ENCODE measurements around the gene SPPL2A. TPM values are rescaled to one million over a fixed set of nuclear protein-coding genes. Genes with fewer than 3 reads are reported as not detected.

SPPL2A gene
- total and polyA plus RNA-seq, 9 of the 15 experiments (the other 6 are each of a cell fraction or from before 2014, with no cell fraction given) = 9.8 to 66.1 (median 38.0) TPM

DNA sequence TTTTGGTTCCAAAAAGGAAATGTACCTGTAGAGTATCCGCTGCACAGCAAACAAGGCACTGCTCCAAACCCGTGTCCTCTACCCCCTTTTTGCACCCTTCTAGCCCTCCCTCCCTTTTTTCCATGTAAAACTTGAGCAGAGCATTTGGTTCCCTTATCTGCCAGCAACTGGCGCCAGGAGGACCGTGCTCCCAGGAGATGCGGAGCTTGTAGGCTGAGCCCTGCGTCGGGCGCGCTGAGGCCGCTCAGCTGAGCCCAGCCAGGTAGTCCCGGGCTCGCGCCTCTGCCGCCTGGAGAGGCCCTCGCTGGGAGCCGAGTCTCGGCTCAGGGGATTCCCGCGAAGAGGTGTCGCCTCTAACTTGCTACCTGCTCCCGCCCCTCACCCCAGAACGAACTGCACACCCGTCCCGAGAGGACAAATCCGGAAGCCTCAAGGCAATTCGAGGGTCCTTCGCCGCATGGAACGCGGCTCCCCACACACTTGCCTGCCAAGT lies 79.5 kb downstream of the SPPL2A start (continued):
- TF ChIP-seq, protein P1, sequence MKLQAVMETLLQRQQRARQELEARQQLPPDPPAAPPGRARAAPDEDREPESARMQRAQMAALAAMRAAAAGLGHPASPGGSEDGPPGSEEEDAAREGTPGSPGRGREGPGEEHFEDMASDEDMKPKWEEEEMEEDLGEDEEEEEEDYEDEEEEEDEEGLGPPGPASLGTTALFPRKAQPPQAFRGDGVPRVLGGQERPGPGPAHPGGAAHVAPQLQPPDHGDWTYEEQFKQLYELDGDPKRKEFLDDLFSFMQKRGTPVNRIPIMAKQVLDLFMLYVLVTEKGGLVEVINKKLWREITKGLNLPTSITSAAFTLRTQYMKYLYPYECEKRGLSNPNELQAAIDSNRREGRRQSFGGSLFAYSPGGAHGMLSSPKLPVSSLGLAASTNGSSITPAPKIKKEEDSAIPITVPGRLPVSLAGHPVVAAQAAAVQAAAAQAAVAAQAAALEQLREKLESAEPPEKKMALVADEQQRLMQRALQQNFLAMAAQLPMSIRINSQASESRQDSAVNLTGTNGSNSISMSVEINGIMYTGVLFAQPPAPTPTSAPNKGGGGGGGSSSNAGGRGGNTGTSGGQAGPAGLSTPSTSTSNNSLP (IDR thresholded peaks at IDR 0.05; ENCODE audit: borderline replicate concordance, low read depth, low read length) = no peak
- TF ChIP-seq ZNF444 (CRISPR knock-in tag; IDR thresholded peaks at IDR 0.05) (no peak), XRCC4 (IDR thresholded peaks at IDR 0.05; ENCODE audit: extremely low read depth, insufficient read depth, insufficient read length) (no peak), NRF1 (conservative IDR thresholded peaks at IDR 0.05 in 1 of 2, IDR thresholded peaks at IDR 0.05 in 1 of 2) (no peak; a peak in 1 of 4 replicates), DACH1 (IDR thresholded peaks at IDR 0.05; ENCODE audit: partially characterized antibody) (peak; percentile 33), PML (IDR thresholded peaks at IDR 0.05; ENCODE audit: low read length) (no peak; the same call in 1 of the 2 replicates), RFX1 (IDR thresholded peaks at IDR 0.05) (no peak), SPI1 (IDR thresholded peaks at IDR 0.05; ENCODE audit: borderline replicate concordance, low read depth, low read length) (no peak), KLF16 (IDR thresholded peaks at IDR 0.05) (no peak), HDGF (IDR thresholded peaks at IDR 0.05) (no peak), CGGBP1 (CRISPR knock-in tag; IDR thresholded peaks at IDR 0.05) (no peak), SRSF7 (optimal IDR thresholded peaks at IDR 0.05; ENCODE audit: low read depth, low read length) (no peak), ZNF584 (CRISPR knock-in tag; IDR thresholded peaks at IDR 0.05; ENCODE audit: low read depth) (no peak), SAFB (IDR thresholded peaks at IDR 0.05; ENCODE audit: borderline replicate concordance, low read depth, low read length) (no peak), ZNF23 (CRISPR knock-in tag; IDR thresholded peaks at IDR 0.05) (no peak), SNAPC5 (CRISPR knock-in tag; IDR thresholded peaks at IDR 0.05) (no peak), ZNF76 (CRISPR knock-in tag; IDR thresholded peaks at IDR 0.05; ENCODE audit: borderline replicate concordance) (no peak)
- TF ChIP-seq, protein P2, sequence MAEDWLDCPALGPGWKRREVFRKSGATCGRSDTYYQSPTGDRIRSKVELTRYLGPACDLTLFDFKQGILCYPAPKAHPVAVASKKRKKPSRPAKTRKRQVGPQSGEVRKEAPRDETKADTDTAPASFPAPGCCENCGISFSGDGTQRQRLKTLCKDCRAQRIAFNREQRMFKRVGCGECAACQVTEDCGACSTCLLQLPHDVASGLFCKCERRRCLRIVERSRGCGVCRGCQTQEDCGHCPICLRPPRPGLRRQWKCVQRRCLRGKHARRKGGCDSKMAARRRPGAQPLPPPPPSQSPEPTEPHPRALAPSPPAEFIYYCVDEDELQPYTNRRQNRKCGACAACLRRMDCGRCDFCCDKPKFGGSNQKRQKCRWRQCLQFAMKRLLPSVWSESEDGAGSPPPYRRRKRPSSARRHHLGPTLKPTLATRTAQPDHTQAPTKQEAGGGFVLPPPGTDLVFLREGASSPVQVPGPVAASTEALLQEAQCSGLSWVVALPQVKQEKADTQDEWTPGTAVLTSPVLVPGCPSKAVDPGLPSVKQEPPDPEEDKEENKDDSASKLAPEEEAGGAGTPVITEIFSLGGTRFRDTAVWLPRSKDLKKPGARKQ (CRISPR knock-in tag; IDR thresholded peaks at IDR 0.05) = no peak
- TF ChIP-seq, protein P3, sequence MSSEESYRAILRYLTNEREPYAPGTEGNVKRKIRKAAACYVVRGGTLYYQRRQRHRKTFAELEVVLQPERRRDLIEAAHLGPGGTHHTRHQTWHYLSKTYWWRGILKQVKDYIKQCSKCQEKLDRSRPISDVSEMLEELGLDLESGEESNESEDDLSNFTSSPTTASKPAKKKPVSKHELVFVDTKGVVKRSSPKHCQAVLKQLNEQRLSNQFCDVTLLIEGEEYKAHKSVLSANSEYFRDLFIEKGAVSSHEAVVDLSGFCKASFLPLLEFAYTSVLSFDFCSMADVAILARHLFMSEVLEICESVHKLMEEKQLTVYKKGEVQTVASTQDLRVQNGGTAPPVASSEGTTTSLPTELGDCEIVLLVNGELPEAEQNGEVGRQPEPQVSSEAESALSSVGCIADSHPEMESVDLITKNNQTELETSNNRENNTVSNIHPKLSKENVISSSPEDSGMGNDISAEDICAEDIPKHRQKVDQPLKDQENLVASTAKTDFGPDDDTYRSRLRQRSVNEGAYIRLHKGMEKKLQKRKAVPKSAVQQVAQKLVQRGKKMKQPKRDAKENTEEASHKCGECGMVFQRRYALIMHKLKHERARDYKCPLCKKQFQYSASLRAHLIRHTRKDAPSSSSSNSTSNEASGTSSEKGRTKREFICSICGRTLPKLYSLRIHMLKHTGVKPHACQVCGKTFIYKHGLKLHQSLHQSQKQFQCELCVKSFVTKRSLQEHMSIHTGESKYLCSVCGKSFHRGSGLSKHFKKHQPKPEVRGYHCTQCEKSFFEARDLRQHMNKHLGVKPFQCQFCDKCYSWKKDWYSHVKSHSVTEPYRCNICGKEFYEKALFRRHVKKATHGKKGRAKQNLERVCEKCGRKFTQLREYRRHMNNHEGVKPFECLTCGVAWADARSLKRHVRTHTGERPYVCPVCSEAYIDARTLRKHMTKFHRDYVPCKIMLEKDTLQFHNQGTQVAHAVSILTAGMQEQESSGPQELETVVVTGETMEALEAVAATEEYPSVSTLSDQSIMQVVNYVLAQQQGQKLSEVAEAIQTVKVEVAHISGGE (CRISPR knock-in tag; IDR thresholded peaks at IDR 0.05) = peak in 1 of 3 experiments; percentile 5; a peak in 1 of 6 replicates
